ENCODE measurements around the gene OR4N5. TPM values are rescaled to one million over a fixed set of nuclear protein-coding genes. Genes with fewer than 3 reads are reported as not detected.
"Not testable (repeated sequence)": the region's sequence is repeated elsewhere in the genome, so short reads cannot be mapped to it uniquely, and the experiment has no call there.

The OR4N5 gene
- total RNA-seq, 1 experiment from 2014 or later: not detected

- Histone ChIP-seq H4K20me1 (ENCODE audit: insufficient read depth) (no peaks in the 10 kb centered on the region), H3K4me2 (ENCODE audit: low read length) (no peak overlapping the region), H3K36me3 (ENCODE audit: control insufficient read depth in 1 of 2, insufficient read depth in 2 of 2, low read length in 2 of 2) (no peaks in the 10 kb centered on the region), H2AFZ (ENCODE audit: low read depth, low read length, poor library complexity, severe bottlenecking) (no peak overlapping the region), H3K27me3 (ENCODE audit: insufficient read depth, low read length) (no peaks in the 10 kb centered on the region), H3K9ac (ENCODE audit: low read length) (no peak overlapping the region), H3K9me2 (ENCODE audit: insufficient read depth) (no peaks in the 10 kb centered on the region), H3K79me2 (ENCODE audit: insufficient read depth, low read length) (no peaks in the 10 kb centered on the region), H3K9me3 (ENCODE audit: control insufficient read depth in 1 of 2, insufficient read depth in 1 of 2, low read depth in 1 of 2, low read length in 2 of 2) (no peaks in the 10 kb centered on the region), H3K27ac (ENCODE audit: low read depth, low read length) (no peak overlapping the region), H3K4me1 (ENCODE audit: control insufficient read depth in 1 of 2, insufficient read depth in 2 of 2, low read length in 2 of 2) (no peaks in the 10 kb centered on the region), H3K4me3 (replicated peaks in 1 of 2; ENCODE audit: low read depth in 1 of 2, low read length in 2 of 2) (no peak overlapping the region)
- POLR2A ChIA-PET: no interaction called here
- CTCF ChIA-PET: no interaction called here
- RAD21 ChIA-PET (ENCODE audit: low non-redundant PET in 1 of 2, low total read pairs in 2 of 2, uncharacterized antibody in 2 of 2, unreplicated experiment in 2 of 2): no interaction called here
- ATAC-seq: no peak
- DNase-seq (ENCODE audit: low read depth, low spot score): no peak
- intact Hi-C loops (cut with micrococcal nuclease): no loop called here
- BruUV-seq (replicated peaks): no TSS peak
- no peak for TF ChIP-seq SP1 (IDR thresholded peaks at IDR 0.05; ENCODE audit: low read depth)
- TF ChIP-seq SRF (IDR thresholded peaks at IDR 0.05; ENCODE audit: low read depth): no peak
- no peak for TF ChIP-seq ZFX (IDR thresholded peaks at IDR 0.05)
- TF ChIP-seq POLR2A (IDR thresholded peaks at IDR 0.05; ENCODE audit: borderline replicate concordance, extremely low read depth, insufficient read depth, insufficient read length): no peak
- no peak for TF ChIP-seq ATF3 (IDR thresholded peaks at IDR 0.05)
- no peak for TF ChIP-seq CEBPB (IDR thresholded peaks at IDR 0.05; ENCODE audit: low read depth)
- no peak for TF ChIP-seq TCF7L2 (IDR thresholded peaks at IDR 0.05; ENCODE audit: borderline replicate concordance, extremely low read depth, insufficient read depth, insufficient read length)
- TF ChIP-seq YY1 (IDR thresholded peaks at IDR 0.05; ENCODE audit: extremely low read depth, insufficient replicate concordance, low read depth, low read length): no peak
- TF ChIP-seq EZH2 (IDR thresholded peaks at IDR 0.05): no peak
- TF ChIP-seq RAD21 (IDR thresholded peaks at IDR 0.05; ENCODE audit: low read depth): no peak
- TF ChIP-seq REST (IDR thresholded peaks at IDR 0.05; ENCODE audit: low read depth): no peak
- no peak for TF ChIP-seq POLR2AphosphoS5 (IDR thresholded peaks at IDR 0.05; ENCODE audit: low read depth, low read length)
- no peak for TF ChIP-seq JUND (IDR thresholded peaks at IDR 0.05)
- TF ChIP-seq ZNF274 (IDR thresholded peaks at IDR 0.05; ENCODE audit: low read depth, low read length): no peak
- TF ChIP-seq CTCF (IDR thresholded peaks at IDR 0.05 in 2 of 3, conservative IDR thresholded peaks at IDR 0.05 in 1 of 3; ENCODE audit: borderline replicate concordance in 1 of 3, insufficient read depth in 1 of 3, low read depth in 2 of 3, low read length in 2 of 3): no peak
- TF ChIP-seq MAX (IDR thresholded peaks at IDR 0.05): no peak
These were observed 28.5 kb downstream of the OR4N5 start for GRCh38 chr14:20167091-20167490.

GRCh38 chr14:20169852-20170251 is 31.2 kb downstream of the OR4N5 start:
- H3K4me2 ChIP-seq (ENCODE audit: low read length); H3K9ac ChIP-seq (ENCODE audit: low read length); BruUV-seq (replicated peaks); CTCF ChIA-PET; H2AFZ ChIP-seq (ENCODE audit: low read depth, low read length, poor library complexity, severe bottlenecking); H3K27ac ChIP-seq (ENCODE audit: low read depth, low read length); DNase-seq (ENCODE audit: low read depth, low spot score); H3K36me3 ChIP-seq (ENCODE audit: control insufficient read depth in 1 of 2, insufficient read depth in 2 of 2, low read length in 2 of 2); intact Hi-C loops (cut with micrococcal nuclease); RAD21 ChIA-PET (ENCODE audit: low non-redundant PET in 1 of 2, low total read pairs in 2 of 2, uncharacterized antibody in 2 of 2, unreplicated experiment in 2 of 2); H3K9me2 ChIP-seq (ENCODE audit: insufficient read depth); H3K9me3 ChIP-seq (ENCODE audit: control insufficient read depth in 1 of 2, insufficient read depth in 1 of 2, low read depth in 1 of 2, low read length in 2 of 2); POLR2A ChIA-PET; H3K4me1 ChIP-seq (ENCODE audit: control insufficient read depth in 1 of 2, insufficient read depth in 2 of 2, low read length in 2 of 2); H3K4me3 ChIP-seq (replicated peaks in 1 of 2; ENCODE audit: low read depth in 1 of 2, low read length in 2 of 2); H3K27me3 ChIP-seq (ENCODE audit: insufficient read depth, low read length); H3K79me2 ChIP-seq (ENCODE audit: insufficient read depth, low read length); ATAC-seq; H4K20me1 ChIP-seq (ENCODE audit: insufficient read depth): not testable (repeated sequence)
